Fibroblast of the aortic adventitia (primary cell): Measurements from ENCODE around the gene KCNV2. TPM values are rescaled to one million over a fixed set of nuclear protein-coding genes. Genes with fewer than 3 reads are reported as not detected.

Experiments
- DNase-seq: peaks from one replicate; pipeline ENCODE4 v3.0.0-alpha.2; 2010; ENCODE audit warnings: low read depth
- H3K4me3 ChIP-seq: 2 replicates; pipeline ENCODE4 v1.5.1; 2011; ENCODE audit warnings: low read depth, mild to moderate bottlenecking, control low read depth, low read length, moderate library complexity
- CTCF ChIP-seq: IDR thresholded peaks from 2 replicates; pipeline ENCODE4 v1.5.1; 2011; ENCODE audit warnings: mild to moderate bottlenecking, low read length, control low read depth, inconsistent platforms; ENCODE audit not compliant: insufficient read depth
- total RNA-seq: library from RNA; depleted of rRNA; stranded (reverse); fragments of >200 nt; gene quantifications from 2 replicates; pipeline ENCODE4 v1.2.3, GENCODE V29; 2012; ENCODE audit warnings: low replicate concordance

KCNV2 gene
- not detected in 2 replicates for total RNA-seq

GRCh38 chr9:2717385-2717784 is at the start of gene KCNV2:
Gene KCNV2, plus strand, starts transcription at chr9:2717510. Its CDS starts 230 bp downstream, at chr9:2717740.
- no peak within 1 kb of the TSS for H3K4me3 ChIP-seq
- DNase-seq = no peak
- no peak for TF ChIP-seq CTCF

GRCh38 chr9:2673161-2673560 is 44.1 kb upstream of the KCNV2 start:
- no peak for DNase-seq
- TF ChIP-seq CTCF = no peak
- H3K4me3 ChIP-seq = no peak overlapping the region

GRCh38 chr9:2674141-2674824 is 43.0 kb upstream of the KCNV2 start:
- no peak overlapping the region for H3K4me3 ChIP-seq
- no peak for DNase-seq
- no peak for TF ChIP-seq CTCF

- TF ChIP-seq CTCF = no peak
- no peak overlapping the region for H3K4me3 ChIP-seq
- no peak for DNase-seq
Observed at GRCh38 chr9:2675834-2676233, 41.5 kb upstream of the KCNV2 start.

GRCh38 chr9:2676466-2676865 is 40.8 kb upstream of the KCNV2 start:
- H3K4me3 ChIP-seq = no peak overlapping the region
- no peak for TF ChIP-seq CTCF
- no peak for DNase-seq

- no peak for TF ChIP-seq CTCF
- no peak overlapping the region for H3K4me3 ChIP-seq
- DNase-seq = no peak
Observed at GRCh38 chr9:2677915-2678889, 39.1 kb upstream of the KCNV2 start.
